ENCODE results near the gene TWIST2.

GRCh38 chr2:238838786-238839327, 9.0 kb upstream of the TWIST2 start:
- TF ChIP-seq CTCF (IDR thresholded peaks at IDR 0.05) = no peak
- no peak for TF ChIP-seq POLR2A (IDR thresholded peaks at IDR 0.05)
